ENCODE data around the gene FNDC3A.

Gene FNDC3A

GRCh38 chr13:49190901-49191300 lies 215.2 kb downstream of the FNDC3A start:
- Histone ChIP-seq H3K4me3 (replicated peaks; ENCODE audit: insufficient read depth, low read length) (no peak overlapping the region), H3K27me3 (ENCODE audit: insufficient read depth, poor library complexity, severe bottlenecking) (no peaks in the 10 kb centered on the region), H3K27ac (replicated peaks) (no peak overlapping the region)
- DNase-seq (ENCODE audit: low read depth in 1 of 2, low spot score in 1 of 2) = no peak
- TF ChIP-seq GABPA (IDR thresholded peaks at IDR 0.05; ENCODE audit: low read depth) (no peak), SPI1 (IDR thresholded peaks at IDR 0.05; ENCODE audit: borderline replicate concordance, low read depth) (no peak), POLR2AphosphoS5 (IDR thresholded peaks at IDR 0.05; ENCODE audit: low read depth) (no peak)

GRCh38 chr13:49206641-49207040 lies 230.9 kb downstream of the FNDC3A start:
- Histone ChIP-seq H3K4me3 (replicated peaks; ENCODE audit: insufficient read depth, low read length) (no peak overlapping the region), H3K27me3 (ENCODE audit: insufficient read depth, poor library complexity, severe bottlenecking) (no peaks in the 10 kb centered on the region), H3K27ac (replicated peaks) (no peak overlapping the region)
- TF ChIP-seq, protein P1, sequence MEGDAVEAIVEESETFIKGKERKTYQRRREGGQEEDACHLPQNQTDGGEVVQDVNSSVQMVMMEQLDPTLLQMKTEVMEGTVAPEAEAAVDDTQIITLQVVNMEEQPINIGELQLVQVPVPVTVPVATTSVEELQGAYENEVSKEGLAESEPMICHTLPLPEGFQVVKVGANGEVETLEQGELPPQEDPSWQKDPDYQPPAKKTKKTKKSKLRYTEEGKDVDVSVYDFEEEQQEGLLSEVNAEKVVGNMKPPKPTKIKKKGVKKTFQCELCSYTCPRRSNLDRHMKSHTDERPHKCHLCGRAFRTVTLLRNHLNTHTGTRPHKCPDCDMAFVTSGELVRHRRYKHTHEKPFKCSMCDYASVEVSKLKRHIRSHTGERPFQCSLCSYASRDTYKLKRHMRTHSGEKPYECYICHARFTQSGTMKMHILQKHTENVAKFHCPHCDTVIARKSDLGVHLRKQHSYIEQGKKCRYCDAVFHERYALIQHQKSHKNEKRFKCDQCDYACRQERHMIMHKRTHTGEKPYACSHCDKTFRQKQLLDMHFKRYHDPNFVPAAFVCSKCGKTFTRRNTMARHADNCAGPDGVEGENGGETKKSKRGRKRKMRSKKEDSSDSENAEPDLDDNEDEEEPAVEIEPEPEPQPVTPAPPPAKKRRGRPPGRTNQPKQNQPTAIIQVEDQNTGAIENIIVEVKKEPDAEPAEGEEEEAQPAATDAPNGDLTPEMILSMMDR (IDR thresholded peaks at IDR 0.05; ENCODE audit: insufficient read depth, low read length) = no peak
- TF ChIP-seq, protein P2, sequence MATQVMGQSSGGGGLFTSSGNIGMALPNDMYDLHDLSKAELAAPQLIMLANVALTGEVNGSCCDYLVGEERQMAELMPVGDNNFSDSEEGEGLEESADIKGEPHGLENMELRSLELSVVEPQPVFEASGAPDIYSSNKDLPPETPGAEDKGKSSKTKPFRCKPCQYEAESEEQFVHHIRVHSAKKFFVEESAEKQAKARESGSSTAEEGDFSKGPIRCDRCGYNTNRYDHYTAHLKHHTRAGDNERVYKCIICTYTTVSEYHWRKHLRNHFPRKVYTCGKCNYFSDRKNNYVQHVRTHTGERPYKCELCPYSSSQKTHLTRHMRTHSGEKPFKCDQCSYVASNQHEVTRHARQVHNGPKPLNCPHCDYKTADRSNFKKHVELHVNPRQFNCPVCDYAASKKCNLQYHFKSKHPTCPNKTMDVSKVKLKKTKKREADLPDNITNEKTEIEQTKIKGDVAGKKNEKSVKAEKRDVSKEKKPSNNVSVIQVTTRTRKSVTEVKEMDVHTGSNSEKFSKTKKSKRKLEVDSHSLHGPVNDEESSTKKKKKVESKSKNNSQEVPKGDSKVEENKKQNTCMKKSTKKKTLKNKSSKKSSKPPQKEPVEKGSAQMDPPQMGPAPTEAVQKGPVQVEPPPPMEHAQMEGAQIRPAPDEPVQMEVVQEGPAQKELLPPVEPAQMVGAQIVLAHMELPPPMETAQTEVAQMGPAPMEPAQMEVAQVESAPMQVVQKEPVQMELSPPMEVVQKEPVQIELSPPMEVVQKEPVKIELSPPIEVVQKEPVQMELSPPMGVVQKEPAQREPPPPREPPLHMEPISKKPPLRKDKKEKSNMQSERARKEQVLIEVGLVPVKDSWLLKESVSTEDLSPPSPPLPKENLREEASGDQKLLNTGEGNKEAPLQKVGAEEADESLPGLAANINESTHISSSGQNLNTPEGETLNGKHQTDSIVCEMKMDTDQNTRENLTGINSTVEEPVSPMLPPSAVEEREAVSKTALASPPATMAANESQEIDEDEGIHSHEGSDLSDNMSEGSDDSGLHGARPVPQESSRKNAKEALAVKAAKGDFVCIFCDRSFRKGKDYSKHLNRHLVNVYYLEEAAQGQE (IDR thresholded peaks at IDR 0.05; ENCODE audit: insufficient replicate concordance, low read depth) = no peak
- TF ChIP-seq GABPA (IDR thresholded peaks at IDR 0.05; ENCODE audit: low read depth) (no peak), SPI1 (IDR thresholded peaks at IDR 0.05; ENCODE audit: borderline replicate concordance, low read depth) (no peak), POLR2AphosphoS5 (IDR thresholded peaks at IDR 0.05; ENCODE audit: low read depth) (no peak)
- DNase-seq (ENCODE audit: low read depth in 1 of 2, low spot score in 1 of 2) = no peak

DNA sequence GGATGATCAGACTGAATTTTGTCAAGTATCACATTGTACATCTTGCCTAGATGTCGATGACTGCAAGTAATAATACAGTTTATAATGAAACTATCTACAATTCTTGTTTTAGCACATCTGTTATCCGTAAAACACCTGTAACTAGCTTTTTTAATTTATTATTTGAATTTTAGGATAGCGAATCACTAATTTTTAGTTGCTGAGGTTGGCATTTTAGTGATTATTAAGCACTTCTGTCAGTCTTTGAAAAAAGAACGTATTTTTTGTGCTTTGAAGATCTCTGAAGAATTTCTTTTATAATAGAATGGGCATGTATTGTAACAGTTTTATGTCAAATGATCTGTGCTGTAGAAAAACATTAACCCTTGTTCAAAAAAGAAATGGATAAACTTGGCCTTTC lies 232.9 kb downstream of the FNDC3A start:
- DNase-seq (ENCODE audit: low read depth in 1 of 2, low spot score in 1 of 2) = no peak
- Histone ChIP-seq H3K27ac (replicated peaks) (no peak overlapping the region), H3K27me3 (ENCODE audit: insufficient read depth, poor library complexity, severe bottlenecking) (no peaks in the 10 kb centered on the region), H3K4me3 (replicated peaks; ENCODE audit: insufficient read depth, low read length) (no peak overlapping the region)
- TF ChIP-seq GABPA (IDR thresholded peaks at IDR 0.05; ENCODE audit: low read depth) (no peak), SPI1 (IDR thresholded peaks at IDR 0.05; ENCODE audit: borderline replicate concordance, low read depth) (no peak), POLR2AphosphoS5 (IDR thresholded peaks at IDR 0.05; ENCODE audit: low read depth) (no peak)
- TF ChIP-seq, protein P1 (IDR thresholded peaks at IDR 0.05; ENCODE audit: insufficient read depth, low read length) = no peak
- TF ChIP-seq, protein P2 (IDR thresholded peaks at IDR 0.05; ENCODE audit: insufficient replicate concordance, low read depth) = no peak

DNA sequence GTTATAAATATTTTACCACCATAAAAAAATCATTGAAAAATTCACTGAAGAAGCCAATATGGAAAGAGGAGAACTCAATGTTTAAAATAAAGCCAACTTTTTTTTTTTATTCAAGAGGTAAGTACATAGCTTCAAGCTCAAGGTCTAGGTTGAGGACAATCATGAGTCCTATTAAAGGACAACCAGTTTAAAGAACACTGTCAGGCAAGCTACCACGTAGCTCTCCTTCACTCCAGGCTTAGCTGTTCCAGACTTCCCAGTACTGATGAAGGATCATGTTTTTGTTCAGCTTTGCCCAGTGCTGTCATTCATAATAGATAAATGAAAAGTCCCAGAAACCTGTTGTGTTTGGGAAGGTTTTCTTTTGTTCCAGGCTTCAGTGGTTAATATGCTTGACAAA lies 234.4 kb downstream of the FNDC3A start:
- H3K27ac ChIP-seq (replicated peaks) = no peak overlapping the region
- H3K4me3 ChIP-seq (replicated peaks; ENCODE audit: insufficient read depth, low read length) = no peak overlapping the region
- no peaks in the 10 kb centered on the region for H3K27me3 ChIP-seq (ENCODE audit: insufficient read depth, poor library complexity, severe bottlenecking)
- no peak for TF ChIP-seq GABPA (IDR thresholded peaks at IDR 0.05; ENCODE audit: low read depth)
- TF ChIP-seq POLR2AphosphoS5 (IDR thresholded peaks at IDR 0.05; ENCODE audit: low read depth) = no peak
- TF ChIP-seq, protein P1 (IDR thresholded peaks at IDR 0.05; ENCODE audit: insufficient read depth, low read length) = no peak
- TF ChIP-seq, protein P2 (IDR thresholded peaks at IDR 0.05; ENCODE audit: insufficient replicate concordance, low read depth) = no peak
- DNase-seq (ENCODE audit: low read depth in 1 of 2, low spot score in 1 of 2) = no peak

Data from HL-60 (cell line).